ENCODE results near the gene GADD45B.

Gene GADD45B

DNA sequence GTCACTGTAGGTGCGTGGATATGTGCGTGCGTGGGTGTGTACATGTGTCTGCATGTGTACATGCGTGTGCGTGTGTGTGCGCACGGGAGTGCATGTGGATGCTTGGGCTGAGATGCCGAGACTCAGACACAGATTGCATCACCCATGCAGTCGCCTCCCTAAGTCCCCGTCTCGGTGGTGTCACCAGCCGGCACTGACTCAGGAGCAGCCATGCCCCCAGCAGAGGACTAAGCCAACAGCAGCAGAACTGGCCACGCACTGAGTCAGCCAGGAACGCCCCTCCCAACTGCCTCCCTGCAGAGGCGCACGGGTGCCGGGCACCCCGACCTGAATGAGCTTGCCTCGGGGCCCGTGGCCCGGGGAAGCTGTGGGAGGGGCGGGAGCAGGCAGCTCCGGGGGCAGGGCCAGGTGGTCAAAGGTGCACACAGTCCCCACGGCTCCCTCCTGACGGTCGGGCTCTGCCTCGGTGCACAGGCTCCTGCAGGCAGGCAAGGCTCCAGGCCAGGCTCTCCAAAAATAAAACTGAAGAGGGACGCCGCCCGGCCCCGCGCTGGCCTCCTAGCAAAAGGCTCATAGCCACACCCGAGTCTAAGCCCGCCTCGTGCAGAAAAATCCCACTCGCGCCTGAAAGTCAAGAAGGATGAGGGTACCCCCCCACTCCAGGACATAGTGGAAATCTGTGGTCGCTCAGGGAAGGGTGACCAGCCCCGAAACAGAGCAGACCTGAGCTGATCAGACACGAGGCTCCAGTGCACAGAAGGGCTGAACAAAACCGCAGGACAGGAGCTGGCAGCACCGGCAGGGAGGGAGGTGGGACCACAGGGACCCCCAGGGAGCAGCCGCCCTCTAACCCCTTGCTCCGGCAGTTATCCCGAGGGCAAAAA is 49.2 kb downstream of the GADD45B start:
- DNase-seq (ENCODE audit: low spot score), result no peak
- TF ChIP-seq, protein P1, sequence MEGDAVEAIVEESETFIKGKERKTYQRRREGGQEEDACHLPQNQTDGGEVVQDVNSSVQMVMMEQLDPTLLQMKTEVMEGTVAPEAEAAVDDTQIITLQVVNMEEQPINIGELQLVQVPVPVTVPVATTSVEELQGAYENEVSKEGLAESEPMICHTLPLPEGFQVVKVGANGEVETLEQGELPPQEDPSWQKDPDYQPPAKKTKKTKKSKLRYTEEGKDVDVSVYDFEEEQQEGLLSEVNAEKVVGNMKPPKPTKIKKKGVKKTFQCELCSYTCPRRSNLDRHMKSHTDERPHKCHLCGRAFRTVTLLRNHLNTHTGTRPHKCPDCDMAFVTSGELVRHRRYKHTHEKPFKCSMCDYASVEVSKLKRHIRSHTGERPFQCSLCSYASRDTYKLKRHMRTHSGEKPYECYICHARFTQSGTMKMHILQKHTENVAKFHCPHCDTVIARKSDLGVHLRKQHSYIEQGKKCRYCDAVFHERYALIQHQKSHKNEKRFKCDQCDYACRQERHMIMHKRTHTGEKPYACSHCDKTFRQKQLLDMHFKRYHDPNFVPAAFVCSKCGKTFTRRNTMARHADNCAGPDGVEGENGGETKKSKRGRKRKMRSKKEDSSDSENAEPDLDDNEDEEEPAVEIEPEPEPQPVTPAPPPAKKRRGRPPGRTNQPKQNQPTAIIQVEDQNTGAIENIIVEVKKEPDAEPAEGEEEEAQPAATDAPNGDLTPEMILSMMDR (IDR thresholded peaks at IDR 0.05; ENCODE audit: extremely low read depth, missing control alignments), result no peak

DNA sequence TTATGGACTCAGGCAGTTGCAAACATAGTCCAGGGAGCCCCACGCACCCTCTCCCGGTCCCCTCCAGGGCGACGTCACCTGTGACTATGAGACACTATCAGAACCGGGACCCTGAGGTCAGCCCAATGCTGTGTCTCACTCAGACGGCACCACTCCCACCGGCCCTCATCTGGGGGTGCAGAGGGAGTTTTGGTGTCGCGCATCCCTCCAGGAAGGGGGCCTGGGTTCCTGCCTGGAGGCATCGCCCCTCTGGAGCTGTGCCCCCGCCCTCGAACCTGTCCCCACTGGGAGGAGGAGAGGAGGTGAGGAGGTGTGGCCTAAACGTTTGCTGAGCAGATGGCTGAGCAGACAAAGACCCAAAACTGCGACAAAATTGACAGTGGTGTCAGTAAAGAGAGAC is 51.2 kb downstream of the GADD45B start:
- DNase-seq (ENCODE audit: low spot score), result no peak
- TF ChIP-seq, protein P1 (IDR thresholded peaks at IDR 0.05; ENCODE audit: extremely low read depth, missing control alignments), result no peak

DNA sequence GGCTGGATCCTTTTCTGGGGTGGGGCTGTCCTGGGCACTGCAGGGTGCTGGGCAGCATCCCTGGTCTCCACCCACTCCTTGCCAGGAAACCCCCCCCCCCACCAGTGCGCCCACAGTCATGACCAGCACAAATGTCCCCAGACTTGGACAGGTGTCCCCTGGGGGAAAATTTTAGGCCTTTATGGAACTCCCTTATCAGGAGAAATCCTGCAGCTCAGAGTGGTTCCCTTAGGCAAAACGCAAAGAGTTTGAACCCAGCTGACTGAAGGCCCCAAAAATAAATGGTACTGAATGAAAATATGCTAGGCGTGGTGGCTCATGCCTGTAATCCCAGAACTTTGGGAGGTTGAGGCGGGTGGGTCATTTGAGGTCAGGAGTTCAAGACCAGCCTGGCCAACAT is 51.8 kb downstream of the GADD45B start:
- no peak for DNase-seq (ENCODE audit: low spot score)
- TF ChIP-seq, protein P1 (IDR thresholded peaks at IDR 0.05; ENCODE audit: extremely low read depth, missing control alignments), result no peak

All from GM20000 (cell line).